SIG-M5 (cell line): ENCODE measurements around the gene NRG3.
"Not testable (repeated sequence)": the region's sequence is repeated elsewhere in the genome, so short reads cannot be mapped to it uniquely, and the experiment has no call there.

Experiments
- DNase-seq: peaks from one replicate; lab custom pipeline; 2025; lab: John Stamatoyannopoulos, UW

The NRG3 gene

DNA sequence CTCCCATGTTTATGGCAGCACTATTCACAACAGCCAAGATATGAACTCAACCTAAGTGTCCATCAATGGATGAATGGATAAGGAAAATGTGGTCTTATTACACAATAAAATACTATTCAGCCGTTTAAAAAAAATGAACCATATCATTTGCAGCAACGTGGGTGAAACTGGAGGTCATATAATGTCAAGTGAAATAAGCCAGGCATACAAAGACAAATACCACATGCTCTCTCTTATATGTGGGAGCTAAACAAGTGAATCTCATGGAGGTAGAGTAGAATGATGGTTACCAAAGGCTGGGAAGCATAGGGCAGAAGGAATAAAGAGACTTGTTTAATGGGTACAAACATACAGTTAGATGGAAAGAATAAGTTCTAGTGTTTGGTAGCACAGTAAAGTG lies 699.1 kb downstream of the NRG3 start:
- no peak for DNase-seq

DNA sequence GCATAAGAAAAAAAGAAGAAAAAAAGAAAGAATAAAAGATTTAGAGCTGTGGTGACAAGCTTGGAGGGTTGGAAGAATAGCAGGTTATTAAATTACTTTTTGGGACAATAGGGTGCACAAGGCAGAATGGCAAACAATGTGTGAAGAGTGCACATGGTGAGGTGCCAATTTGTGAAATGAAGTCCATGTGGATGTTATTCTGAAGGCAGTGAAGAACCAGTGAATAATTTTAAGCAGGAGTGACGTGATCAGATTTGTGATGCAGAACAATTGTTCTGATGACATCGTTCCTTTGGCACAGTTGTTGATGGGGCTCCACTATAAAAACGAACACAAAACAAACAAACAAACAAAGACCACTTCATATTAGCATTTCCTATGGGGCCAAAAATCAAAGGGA lies 700.3 kb downstream of the NRG3 start:
- no peak for DNase-seq

DNA sequence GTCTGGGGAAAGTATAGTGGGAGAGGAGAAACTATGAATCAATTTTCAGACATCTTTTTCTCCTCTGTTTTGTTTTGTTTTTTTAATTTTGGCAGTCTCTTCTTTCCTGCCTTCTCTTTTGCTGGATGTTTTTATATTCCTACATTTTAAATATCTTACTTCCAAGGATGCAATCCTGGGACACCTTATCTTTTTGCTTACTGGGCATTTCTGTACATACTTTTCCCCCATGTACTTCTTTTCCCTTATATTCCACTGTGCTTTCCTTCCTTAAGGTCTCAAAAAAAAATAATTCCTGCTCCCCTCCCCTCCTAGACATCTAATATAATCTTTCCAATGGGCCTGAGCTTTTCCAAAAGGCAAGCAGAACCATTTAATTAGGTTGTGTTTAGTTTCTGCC lies 701.1 kb downstream of the NRG3 start:
- no peak for DNase-seq

DNA sequence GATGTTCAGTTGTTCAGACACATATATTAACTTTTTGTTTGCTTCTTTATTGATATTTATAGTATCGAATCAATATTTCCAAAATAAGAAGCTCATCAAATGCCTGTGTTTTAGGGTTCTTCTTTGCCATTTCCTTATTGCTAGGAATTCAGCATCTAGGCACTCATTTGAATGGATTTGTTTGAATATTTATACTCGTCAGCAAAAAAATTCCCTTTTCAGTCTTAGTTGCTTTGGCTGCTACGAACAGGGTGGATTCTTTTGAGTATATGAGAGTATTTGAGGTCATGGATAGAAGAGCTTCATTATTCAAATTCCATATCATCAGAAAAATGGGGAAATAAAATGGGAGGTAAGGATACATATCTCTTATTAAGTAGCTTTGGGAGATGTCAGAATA lies 706.9 kb downstream of the NRG3 start:
- DNase-seq: no peak

DNA sequence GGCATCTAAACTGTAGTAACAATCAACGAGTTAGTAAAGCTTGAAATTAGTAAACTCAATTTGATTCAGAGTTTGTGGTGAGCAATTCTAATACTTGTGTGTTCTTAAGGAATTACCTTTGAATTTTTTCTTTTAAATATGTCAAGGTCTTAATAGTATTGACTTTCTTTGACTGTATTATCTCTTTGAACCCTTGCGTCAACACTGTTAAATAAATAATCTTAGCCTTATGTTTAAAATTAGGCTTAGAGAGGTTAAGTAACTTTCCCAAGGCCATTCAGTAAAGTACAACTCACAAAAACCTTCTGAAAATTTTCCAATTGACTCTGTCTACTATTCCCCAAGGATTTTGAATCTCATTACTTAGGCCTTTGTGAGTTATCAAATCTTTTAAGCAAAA lies 716.4 kb downstream of the NRG3 start:
- DNase-seq: no peak

DNA sequence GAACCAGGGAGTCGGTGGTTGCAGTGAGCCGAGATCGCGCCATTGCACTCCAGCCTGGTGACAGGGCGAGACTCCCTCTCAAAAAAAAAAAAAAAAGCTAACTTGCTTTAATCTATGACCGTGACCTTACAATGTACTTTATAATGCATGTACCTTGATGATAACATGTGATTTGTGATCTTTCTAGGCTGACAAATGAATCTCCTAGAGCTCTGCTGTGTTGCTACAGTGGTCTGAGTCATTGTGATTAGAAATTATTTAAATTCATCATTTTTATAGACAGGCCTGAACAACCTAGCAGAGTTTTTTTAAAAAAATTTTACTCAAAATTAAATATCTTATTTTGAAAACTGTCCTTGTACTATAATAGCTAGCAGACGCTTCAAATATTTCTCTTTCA lies 722.8 kb downstream of the NRG3 start:
- no peak for DNase-seq

DNA sequence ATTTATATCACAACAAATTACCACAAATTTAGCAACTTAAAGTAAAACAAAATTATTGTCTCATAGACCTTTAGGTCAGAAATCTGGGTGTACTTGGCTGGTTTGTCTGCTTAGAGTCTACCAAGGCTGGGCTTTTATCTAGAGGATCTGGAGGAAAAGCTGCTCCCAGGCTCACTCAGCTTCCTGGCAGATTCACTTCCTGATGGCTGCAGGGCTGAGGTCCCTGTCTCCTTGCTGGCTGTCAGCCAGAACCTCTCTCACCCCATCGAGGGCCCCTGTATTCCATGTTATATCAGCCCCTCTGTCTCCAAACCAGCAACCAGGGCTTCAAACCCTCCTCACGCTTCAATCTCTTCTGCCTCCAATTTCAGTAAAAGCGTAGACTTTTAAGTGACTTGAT lies 734.9 kb downstream of the NRG3 start:
- no peak for DNase-seq

DNA sequence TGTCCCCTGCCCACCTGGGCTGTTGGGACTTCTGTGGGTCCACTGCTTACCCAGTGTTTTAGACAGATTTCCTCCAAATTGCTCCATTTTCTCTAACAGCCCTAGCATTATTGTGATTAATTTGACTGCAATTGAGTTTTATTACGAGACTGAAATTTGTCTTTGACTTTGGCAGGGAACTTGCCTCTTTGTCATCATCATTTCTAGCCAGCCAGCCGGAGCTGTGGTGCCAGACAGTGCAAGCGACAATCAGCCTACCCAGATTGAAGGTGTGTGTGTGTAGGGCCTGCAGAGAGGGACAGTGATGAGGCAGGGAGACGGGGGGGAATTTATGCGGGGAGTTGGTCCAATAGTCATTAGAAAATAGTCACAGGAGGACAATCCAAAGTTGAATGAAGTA lies 743.0 kb downstream of the NRG3 start:
- no peak for DNase-seq

DNA sequence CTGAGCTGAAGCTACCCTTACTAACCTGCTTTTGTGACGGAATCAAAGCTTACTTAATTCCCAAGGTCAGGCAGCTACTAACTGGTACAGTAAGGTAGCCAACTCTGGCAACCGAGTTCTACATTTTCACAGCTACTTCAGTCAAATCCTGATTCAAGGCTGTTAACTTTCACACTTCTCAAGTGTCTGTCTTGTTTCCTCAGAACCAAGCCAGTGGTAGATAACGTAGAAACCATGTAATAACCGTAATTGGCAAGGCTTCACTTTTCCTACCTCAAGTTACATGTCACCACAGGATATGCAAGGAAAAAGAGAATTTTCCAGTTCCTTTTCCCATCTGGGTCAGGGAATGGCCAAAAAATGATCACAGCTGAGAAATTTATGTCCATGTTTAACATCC lies 746.7 kb downstream of the NRG3 start:
- DNase-seq: no peak

DNA sequence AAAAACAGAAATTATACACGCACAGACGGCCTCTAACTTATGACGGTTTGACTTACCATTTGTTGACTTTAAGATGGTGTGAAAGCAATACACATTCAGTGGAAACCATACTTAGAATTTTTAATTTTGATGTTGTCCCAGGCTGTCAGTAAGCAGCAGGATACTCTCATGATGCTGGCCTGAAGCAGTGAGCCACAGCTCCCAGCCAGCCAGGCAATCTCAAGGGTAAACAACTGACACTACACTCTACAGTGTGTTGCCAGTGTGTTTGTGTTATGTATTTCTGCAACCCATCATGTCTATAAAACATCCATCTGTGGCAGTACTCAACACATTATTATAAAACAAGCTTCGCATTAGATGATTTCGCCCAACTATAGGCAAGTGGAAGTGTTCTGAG lies 747.5 kb downstream of the NRG3 start:
- DNase-seq: no peak

DNA sequence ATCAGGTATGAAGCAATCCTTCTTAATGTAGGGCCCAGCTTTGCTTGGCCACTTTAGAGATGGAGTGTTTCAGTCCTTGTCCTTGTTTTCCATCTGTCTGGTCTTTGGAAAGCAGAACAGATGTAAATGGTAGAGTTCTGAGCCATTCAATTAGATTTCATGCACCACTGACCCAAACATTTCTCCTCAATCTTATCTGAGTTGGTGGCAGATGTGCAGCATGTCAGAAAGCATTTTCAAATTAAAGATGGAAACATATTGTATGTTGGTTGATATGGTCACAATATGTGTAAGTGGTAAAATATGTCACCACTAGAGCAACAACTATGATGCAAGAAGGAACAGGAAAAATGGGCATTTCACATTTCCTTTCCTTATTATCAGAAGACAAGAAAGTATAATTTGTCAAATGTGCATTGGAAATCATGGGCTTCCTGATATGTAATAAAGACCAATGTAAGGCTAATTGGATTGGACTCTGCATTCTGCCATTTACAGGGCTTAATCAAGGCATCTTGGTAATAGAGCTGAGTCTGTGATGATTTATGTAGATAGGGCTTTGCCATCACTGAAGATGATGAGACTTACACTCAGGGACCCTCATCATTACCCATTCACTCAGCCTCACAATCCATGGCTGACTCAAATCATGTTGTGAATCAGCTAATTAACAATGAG lies 750.7 kb downstream of the NRG3 start:
- DNase-seq: no peak

DNA sequence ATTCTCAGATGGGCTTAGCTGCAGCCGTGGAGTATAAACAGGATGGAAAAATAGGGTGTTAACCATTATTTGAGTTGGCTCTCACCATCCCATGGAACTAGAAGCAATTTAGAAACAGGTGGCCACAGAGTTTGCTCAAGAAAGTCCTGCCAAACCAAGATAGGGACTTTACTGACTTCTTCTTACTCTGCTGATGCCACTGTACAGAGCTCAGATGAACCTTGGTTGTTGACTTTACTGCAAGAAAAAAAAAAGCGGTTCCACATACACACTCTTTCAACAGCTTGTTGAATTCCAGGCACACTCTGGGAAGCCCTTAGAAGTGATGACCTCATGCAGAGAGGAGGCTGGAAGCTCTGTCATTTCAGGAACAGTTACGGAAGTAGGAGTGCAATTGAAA lies 753.4 kb downstream of the NRG3 start:
- no peak for DNase-seq

DNA sequence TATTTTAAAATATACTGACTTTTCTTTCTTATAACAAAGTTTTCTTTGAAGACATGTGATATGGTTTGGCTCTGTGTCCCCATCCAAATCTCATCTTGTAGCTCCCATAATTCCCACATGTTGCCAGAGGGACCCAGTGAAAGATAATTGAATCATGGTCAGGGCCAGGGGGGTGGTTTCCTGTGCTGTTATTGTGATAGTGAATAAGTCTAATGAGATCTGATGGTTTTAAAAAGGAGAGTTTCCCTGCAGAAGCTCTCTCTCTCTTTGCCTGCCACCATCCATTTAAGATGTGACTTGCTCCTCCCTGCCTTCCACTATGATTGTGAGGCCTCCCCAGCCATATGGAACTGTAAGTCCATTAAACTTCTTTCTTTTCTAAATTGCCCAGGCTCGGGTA lies 768.1 kb downstream of the NRG3 start:
- no peak for DNase-seq

DNA sequence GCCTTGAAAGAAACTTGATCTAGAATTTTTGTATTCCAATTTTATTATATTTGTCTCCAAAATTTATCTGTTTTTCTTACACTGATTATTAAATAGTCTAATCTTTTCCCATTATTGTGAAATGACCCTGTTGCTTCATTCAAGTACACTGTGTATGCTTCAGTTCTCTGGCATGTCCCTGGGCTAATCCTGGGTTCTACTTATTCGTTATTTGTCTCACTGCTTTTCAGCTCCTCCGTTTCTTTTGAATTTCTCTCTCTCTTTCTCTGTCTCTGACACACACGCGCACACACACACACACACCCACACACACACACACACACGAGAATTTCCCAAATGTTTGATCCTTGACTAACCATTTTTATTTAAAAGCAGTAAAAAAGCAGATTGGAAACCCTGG lies 768.6 kb downstream of the NRG3 start:
- DNase-seq: no peak

DNA sequence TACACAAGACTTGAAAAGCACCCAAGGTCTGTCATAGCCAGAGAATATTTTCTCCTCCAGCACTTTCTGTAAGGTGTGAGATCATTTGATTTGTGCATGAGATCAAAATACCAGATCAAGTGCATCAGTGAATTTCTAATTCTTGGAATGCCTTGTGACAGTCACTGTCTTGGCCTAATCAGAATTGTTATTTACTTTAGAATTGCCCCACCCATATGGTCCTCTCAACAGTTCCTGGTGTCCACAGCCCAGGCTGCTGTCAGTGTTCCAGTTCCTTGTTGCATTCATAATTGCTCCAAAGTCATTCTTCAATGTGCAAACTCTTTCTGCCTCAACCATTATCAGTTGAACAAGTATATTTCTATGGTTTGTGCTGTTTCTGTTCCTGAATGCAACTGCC lies 770.2 kb downstream of the NRG3 start:
- DNase-seq: no peak

DNA sequence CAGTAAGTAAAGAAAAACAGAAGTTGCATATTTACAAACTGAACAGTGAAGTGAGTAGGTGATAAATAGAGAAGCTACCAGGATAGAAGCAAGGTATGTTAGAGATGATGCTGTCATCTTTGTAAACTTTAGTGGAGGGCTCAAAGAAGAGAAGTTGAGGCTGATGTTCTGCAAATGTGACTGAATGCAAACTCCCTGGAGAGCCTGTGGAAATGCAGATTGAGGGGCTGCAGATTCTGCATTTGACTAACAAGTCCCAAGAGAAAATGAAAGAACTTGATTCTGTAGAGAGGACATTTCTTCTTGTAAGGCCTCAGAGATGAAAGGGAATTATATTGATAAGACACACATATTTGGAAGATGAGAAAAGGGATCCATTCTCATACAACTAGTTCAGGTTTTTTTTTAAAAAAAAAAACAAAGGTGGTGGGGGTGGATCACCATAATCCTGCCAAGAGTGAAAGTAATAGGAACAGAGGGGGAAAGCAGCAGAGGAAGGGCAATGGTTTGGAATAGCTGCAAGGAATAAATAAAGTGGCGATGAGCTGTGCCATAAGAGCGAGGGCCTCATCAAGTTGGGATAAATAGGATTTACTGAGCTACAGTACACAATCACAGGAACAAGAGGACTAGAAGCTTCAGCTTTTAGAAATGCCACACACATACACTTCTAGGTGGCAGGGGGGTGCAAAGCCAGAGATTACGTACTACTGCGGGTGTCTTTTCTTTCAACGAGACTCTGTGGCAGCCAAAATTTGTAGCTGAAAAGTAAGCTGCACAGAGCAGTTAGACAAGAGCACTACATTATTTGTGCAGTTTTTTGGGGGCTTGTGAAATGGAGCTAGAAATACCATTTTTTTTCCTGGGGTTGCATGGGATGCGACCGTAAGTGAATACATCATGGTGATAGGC lies 778.5 kb downstream of the NRG3 start:
- DNase-seq: no peak

DNA sequence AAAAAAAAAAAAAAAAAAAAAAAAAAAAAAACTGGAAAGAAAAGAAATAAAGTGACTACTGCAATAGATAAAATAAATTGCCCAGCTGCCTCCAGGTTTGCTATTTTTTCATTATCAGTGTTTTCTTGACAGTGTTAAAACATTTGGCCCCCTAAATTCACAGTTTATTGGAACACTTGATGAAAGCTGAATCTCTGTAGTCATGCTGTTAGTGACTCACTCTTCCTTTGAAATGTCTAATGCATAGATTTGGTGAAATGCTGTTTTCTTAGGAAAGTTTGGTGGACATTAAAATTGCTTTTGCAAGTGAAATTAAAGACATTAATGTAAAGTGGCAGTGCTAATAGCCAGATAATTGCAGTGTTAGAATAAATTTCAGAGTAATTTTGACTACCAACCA lies 785.2 kb downstream of the NRG3 start:
- DNase-seq: no peak

DNA sequence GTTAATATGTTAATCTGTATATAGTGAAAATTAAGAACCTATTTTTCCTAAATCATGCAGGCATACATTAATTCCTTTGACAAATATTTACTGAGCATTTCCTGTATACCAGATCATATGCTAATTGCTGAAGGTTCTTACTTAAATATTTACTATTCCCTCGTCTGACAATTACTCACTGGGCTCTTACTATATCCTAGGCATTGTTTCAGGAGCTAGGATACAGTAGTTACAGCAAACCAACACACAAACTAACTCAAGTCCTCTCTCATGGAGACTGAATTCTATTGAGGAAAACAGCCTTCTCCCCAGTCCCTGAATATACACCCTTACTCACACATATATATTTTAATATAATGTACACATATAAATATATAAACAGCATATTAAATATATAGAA lies 786.0 kb downstream of the NRG3 start:
- no peak for DNase-seq

DNA sequence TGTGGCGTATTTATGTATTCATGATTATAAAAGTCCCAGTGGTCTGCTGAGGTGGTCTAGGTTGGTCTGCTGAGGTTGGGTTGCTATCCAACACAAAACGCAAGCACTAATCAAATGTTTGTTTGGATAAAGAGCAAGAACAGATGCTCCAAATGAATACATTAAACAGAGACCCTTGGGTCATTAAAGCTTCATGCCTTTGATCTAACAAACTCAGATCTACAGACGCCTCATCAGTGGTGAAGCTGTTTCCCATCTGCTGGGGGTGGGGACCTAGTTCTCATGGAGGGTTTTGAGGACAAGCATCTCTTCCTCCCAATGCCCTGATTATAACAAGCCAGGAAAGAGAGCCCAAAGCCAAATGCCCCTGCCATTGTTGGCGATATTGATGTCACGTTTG lies 786.7 kb downstream of the NRG3 start:
- DNase-seq: no peak

DNA sequence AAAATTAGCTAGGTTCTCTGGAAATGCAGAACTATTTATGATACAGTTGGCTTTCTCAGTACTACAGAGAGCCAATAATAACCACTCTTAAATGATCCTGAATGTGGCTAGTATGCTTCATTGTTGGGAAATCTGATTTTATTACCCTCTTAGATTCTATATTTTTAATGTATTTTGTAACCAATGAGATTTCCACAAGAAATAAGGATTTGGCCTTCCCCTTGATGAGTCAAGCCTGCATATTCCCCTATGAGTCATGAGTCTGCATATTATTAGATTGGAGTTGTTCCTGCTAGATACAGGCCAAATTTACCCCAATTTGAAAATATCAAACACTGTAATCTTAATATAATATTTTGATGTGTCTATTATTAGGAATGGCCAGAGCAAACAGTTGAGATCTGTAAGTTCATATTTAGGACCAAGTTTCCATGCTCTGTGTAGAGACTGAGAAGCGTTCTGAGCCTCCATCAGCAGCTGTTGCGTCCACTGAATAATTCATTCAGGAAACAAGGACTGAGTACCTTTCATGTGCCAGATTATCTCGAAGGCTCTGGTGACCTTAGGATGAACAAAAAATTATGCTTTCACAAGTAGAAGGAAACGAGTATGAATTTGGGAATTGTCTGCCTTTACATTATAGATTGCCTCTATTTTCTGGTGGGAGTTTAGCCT lies 793.4 kb downstream of the NRG3 start:
- no peak for DNase-seq

DNA sequence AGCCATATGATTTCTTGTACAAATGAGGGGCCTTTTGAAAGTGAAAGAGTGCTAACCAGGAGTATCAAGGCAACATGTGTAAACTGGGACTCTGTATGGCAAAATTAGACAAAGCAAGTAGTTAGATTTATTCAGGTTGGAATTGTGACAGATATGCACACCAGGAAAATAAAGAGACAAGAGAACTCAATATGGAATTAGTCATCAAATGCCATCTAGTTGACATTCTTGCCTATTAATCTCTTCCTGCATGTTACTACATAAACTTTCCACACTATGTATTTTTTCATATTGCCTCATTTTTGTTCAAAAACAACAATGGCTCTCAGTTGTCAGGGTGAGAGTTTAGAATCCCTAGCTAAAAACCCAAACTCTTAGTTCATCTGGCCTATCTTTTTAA lies 799.0 kb downstream of the NRG3 start:
- no peak for DNase-seq

DNA sequence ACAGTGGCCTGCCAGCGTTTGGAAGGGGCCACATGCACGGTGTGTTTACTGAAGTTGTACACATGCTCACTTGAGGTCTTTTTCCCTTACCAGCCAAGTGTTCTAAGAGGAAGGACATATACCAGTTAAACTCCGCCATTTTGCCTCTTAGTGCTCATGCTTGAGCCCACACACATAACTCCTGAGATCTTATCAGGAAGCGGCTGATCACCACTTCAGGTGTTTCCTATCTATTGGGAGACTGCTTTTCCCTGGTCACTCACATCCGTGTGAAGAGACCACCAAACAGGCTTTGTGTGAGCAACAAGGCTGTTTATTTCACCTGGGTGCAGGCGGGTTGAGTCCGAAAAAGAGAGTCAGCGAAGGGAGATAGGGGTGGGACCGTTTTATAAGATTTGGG lies 802.9 kb downstream of the NRG3 start:
- DNase-seq: not testable (repeated sequence)

DNA sequence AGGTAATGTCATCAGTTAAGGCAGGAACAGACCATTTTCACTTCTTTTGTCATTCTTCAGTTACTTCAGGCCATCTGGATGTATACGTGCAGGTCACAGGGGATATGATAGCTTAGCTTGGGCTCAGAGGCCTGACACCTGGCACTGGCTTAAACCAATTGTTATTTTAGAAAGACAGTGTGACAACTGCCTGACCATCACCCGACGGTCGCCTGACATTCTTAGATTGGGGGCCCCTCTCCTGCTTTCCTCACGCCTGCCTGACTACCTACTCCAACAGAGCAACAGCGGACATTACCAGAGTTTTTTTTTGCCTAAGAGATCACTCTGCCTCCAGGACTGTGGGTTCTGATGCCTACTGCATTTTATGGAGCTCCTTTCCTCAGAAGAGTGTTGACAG lies 803.5 kb downstream of the NRG3 start:
- DNase-seq: not testable (repeated sequence)
